ENCODE results near the gene EFNB1.
A peak's percentile ranks its signal among the peaks of the same experiment; 100 is the strongest.

Gene EFNB1

GRCh38 chrX:68822641-68823410, 6.0 kb upstream of the EFNB1 start:
- peak; percentile 81 for FAIRE-seq
- no peak for TF ChIP-seq POLR2A (IDR thresholded peaks at IDR 0.05; ENCODE audit: low read depth, low read length)
- peak; percentile 42 for DNase-seq (ENCODE audit: insufficient read length, low spot score)

- FAIRE-seq (no peak), DNase-seq (ENCODE audit: insufficient read length, low spot score) (no peak)
- TF ChIP-seq POLR2A (IDR thresholded peaks at IDR 0.05; ENCODE audit: low read depth, low read length) = no peak
Observed at GRCh38 chrX:68823413-68824151, 5.2 kb upstream of the EFNB1 start.

GRCh38 chrX:68824152-68824433, 4.7 kb upstream of the EFNB1 start:
- no peak for TF ChIP-seq POLR2A (IDR thresholded peaks at IDR 0.05; ENCODE audit: low read depth, low read length)
- FAIRE-seq (no peak), DNase-seq (ENCODE audit: insufficient read length, low spot score) (no peak)

- no peak for FAIRE-seq
- TF ChIP-seq POLR2A (IDR thresholded peaks at IDR 0.05; ENCODE audit: low read depth, low read length) = no peak
- no peak for DNase-seq (ENCODE audit: insufficient read length, low spot score)
Observed at GRCh38 chrX:68824565-68825125, 4.2 kb upstream of the EFNB1 start.

GRCh38 chrX:68826113-68826980, 2.5 kb upstream of the EFNB1 start:
- FAIRE-seq (no peak), DNase-seq (ENCODE audit: insufficient read length, low spot score) (no peak)
- no peak for TF ChIP-seq POLR2A (IDR thresholded peaks at IDR 0.05; ENCODE audit: low read depth, low read length)

- no peak for DNase-seq (ENCODE audit: insufficient read length, low spot score)
- no peak for TF ChIP-seq POLR2A (IDR thresholded peaks at IDR 0.05; ENCODE audit: low read depth, low read length)
- no peak for FAIRE-seq
Observed at GRCh38 chrX:68827256-68827655, 1.6 kb upstream of the EFNB1 start.

- FAIRE-seq (no peak), DNase-seq (ENCODE audit: insufficient read length, low spot score) (peak; percentile 40)
- no peak for TF ChIP-seq POLR2A (IDR thresholded peaks at IDR 0.05; ENCODE audit: low read depth, low read length)
Observed at GRCh38 chrX:68827848-68828624, 785 bp upstream of the EFNB1 start.

GRCh38 chrX:68829582-68830418, 979 bp downstream of the EFNB1 start:
- DNase-seq (ENCODE audit: insufficient read length, low spot score) = no peak
- no peak for TF ChIP-seq POLR2A (IDR thresholded peaks at IDR 0.05; ENCODE audit: low read depth, low read length)
- FAIRE-seq = no peak

- DNase-seq (ENCODE audit: insufficient read length, low spot score) (no peak), FAIRE-seq (no peak)
- no peak for TF ChIP-seq POLR2A (IDR thresholded peaks at IDR 0.05; ENCODE audit: low read depth, low read length)
Observed at GRCh38 chrX:68830419-68831404, 1.9 kb downstream of the EFNB1 start.

GRCh38 chrX:68831405-68832100, 2.7 kb downstream of the EFNB1 start:
- FAIRE-seq (no peak), DNase-seq (ENCODE audit: insufficient read length, low spot score) (no peak)
- no peak for TF ChIP-seq POLR2A (IDR thresholded peaks at IDR 0.05; ENCODE audit: low read depth, low read length)

- DNase-seq (ENCODE audit: insufficient read length, low spot score) (no peak), FAIRE-seq (no peak)
- no peak for TF ChIP-seq POLR2A (IDR thresholded peaks at IDR 0.05; ENCODE audit: low read depth, low read length)
Observed at GRCh38 chrX:68832101-68832416, 3.2 kb downstream of the EFNB1 start.
